CD14-positive monocyte (primary cell): ENCODE data around the gene PHLPP1. TPM values are rescaled to one million over a fixed set of nuclear protein-coding genes. Genes with fewer than 3 reads are reported as not detected.

Source experiments
- DNase-seq, 3 donors: peaks; one replicate each; pipeline ENCODE4 v3.0.0-alpha.2; 2011 to 2022
- H2AFZ ChIP-seq: 2 replicates; pipeline ENCODE4 v1.6.0; 2012; ENCODE audit warnings: mild to moderate bottlenecking, low read depth, low read length, inconsistent platforms; ENCODE audit not compliant: insufficient read depth, poor library complexity, severe bottlenecking
- H3K27ac ChIP-seq, 2 donors: 1 replicate in 1 of 2; 2 replicates in 1 of 2; pipeline ENCODE4 v1.5.1; 2012 to 2013; ENCODE audit warnings: low read length in 2 of 2, control low read depth in 1 of 2, inconsistent platforms in 1 of 2, low read depth in 1 of 2, mild to moderate bottlenecking in 1 of 2
- H3K27me3 ChIP-seq, 2 donors: one replicate each; pipeline versions ENCODE4 v1.6.0 to v1.6.1; 2011 to 2013; ENCODE audit warnings: low read length in 2 of 2; ENCODE audit not compliant: control insufficient read depth in 2 of 2, insufficient read depth in 2 of 2
- H3K36me3 ChIP-seq, 2 donors: replicated peaks in 1 of 2; 1 replicate in 1 of 2; 2 replicates in 1 of 2; pipeline versions ENCODE4 v1.5.1 to v1.6.1; 2012 to 2013; ENCODE audit warnings: low read length in 2 of 2, control low read depth in 1 of 2, inconsistent platforms in 1 of 2, mild to moderate bottlenecking in 1 of 2; ENCODE audit not compliant: insufficient read depth in 2 of 2, control insufficient read depth in 1 of 2
- H3K4me1 ChIP-seq, 2 donors: 1 replicate in 1 of 2; 2 replicates in 1 of 2; pipeline versions ENCODE4 v1.5.1 to v1.6.1; 2012 to 2013; ENCODE audit warnings: low read length in 2 of 2, control low read depth in 1 of 2, inconsistent platforms in 1 of 2, mild to moderate bottlenecking in 1 of 2, moderate library complexity in 1 of 2; ENCODE audit not compliant: insufficient read depth in 2 of 2, control insufficient read depth in 1 of 2
- H3K4me2 ChIP-seq: replicated peaks from 2 replicates; pipeline ENCODE3; 2012; ENCODE audit warnings: low read length, moderate library complexity, mild to moderate bottlenecking; ENCODE audit not compliant: poor library complexity, severe bottlenecking; ENCODE audit errors: extremely low read depth
- H3K4me3 ChIP-seq, 3 experiments: fragments of 200-600 bp in 1 of 3; sonication (generic) in 1 of 3; replicated peaks in 1 of 3; 1 replicate in 2 of 3; 2 replicates in 1 of 3; pipeline ENCODE4 v1.5.1; 2011 to 2013; ENCODE audit warnings: low read length in 3 of 3, mild to moderate bottlenecking in 3 of 3, control low read depth in 2 of 3, low read depth in 2 of 3, inconsistent platforms in 1 of 3, moderate library complexity in 1 of 3
- H3K79me2 ChIP-seq: 2 replicates; pipeline ENCODE4 v1.6.0; 2012; ENCODE audit warnings: mild to moderate bottlenecking, control low read depth, inconsistent platforms, low read length, moderate library complexity; ENCODE audit not compliant: insufficient read depth
- H3K9ac ChIP-seq: 2 replicates; pipeline ENCODE4 v1.6.0; 2017; ENCODE audit warnings: low read length, mild to moderate bottlenecking; ENCODE audit not compliant: insufficient read depth, poor library complexity, severe bottlenecking
- H3K9me3 ChIP-seq, 2 donors: replicated peaks in 1 of 2; 1 replicate in 1 of 2; 2 replicates in 1 of 2; pipeline versions ENCODE4 v1.5.1 to v1.6.1; 2012 to 2013; ENCODE audit warnings: low read length in 2 of 2, control low read depth in 1 of 2; ENCODE audit not compliant: control insufficient read depth in 1 of 2, insufficient read depth in 1 of 2
- H4K20me1 ChIP-seq: 2 replicates; pipeline ENCODE4 v1.6.0; 2012; ENCODE audit warnings: mild to moderate bottlenecking, low read length, control low read depth, moderate library complexity; ENCODE audit not compliant: insufficient read depth
- H3K27ac Mint-ChIP-seq, 7 donors: one replicate each; pipeline ENCODE4 v1.8.0; 2020; ENCODE audit warnings: mild to moderate bottlenecking in 7 of 7, mixed read lengths in 7 of 7, moderate library complexity in 6 of 7, inconsistent platforms in 2 of 7
- H3K27me3 Mint-ChIP-seq, 3 donors: one replicate each; pipeline ENCODE4 v1.8.0; 2021 to 2022; ENCODE audit warnings: low read depth in 3 of 3, mild to moderate bottlenecking in 3 of 3, mixed read lengths in 3 of 3, moderate library complexity in 3 of 3, inconsistent platforms in 1 of 3
- H3K36me3 Mint-ChIP-seq, 2 donors: one replicate each; pipeline ENCODE4 v1.8.0; 2020; ENCODE audit warnings: mixed read lengths in 2 of 2, inconsistent platforms in 1 of 2, mild to moderate bottlenecking in 1 of 2
- H3K4me1 Mint-ChIP-seq: one replicate; pipeline ENCODE4 v1.8.0; 2020; ENCODE audit warnings: mild to moderate bottlenecking, mixed read lengths
- H3K4me3 Mint-ChIP-seq, 2 donors: one replicate each; pipeline ENCODE4 v1.8.0; 2020; ENCODE audit warnings: mild to moderate bottlenecking in 2 of 2, mixed read lengths in 2 of 2, moderate library complexity in 1 of 2
- H3K9me3 Mint-ChIP-seq, 7 donors: one replicate each; pipeline ENCODE4 v1.8.0; 2020 to 2022; ENCODE audit warnings: mixed read lengths in 7 of 7, mild to moderate bottlenecking in 6 of 7, moderate library complexity in 6 of 7, inconsistent platforms in 2 of 7
- WGBS: methylation state at CpG from one replicate; pipeline ENCODE4 v1.1.5; 2013; ENCODE audit warnings: missing lambda C conversion rate; ENCODE audit not compliant: insufficient coverage; 5-methylcytosine and 5-hydroxymethylcytosine counted together
- intact Hi-C, 2 donors: fragments of 100-400 bp; cut with micrococcal nuclease; formaldehyde crosslinking; loops; one replicate each; pipeline versions ENCODE4 v1.15.0 to v1.15.1; 2023
- polyA plus RNA-seq, 3 donors: library from polyadenylated mRNA; depleted of rRNA in 1 of 3; unstranded in 2 of 3; stranded (reverse) in 1 of 3; fragments of 300-500 nt in 2 of 3; fragments of >200 nt in 1 of 3; fragmentation: Illumina TruSeq in 2 of 3; gene quantifications; 1 replicate in 2 of 3; 2 replicates in 1 of 3; pipeline ENCODE4 v1.2.3, GENCODE V29; 2012 to 2021
- TF ChIP-seq, protein P1 (sequence below): fragments of 200-600 bp; IDR thresholded peaks from one replicate; pipeline ENCODE4 v1.8.0; 2022; ENCODE audit warnings: antibody characterized with exemption, mild to moderate bottlenecking

The PHLPP1 gene
- polyA plus RNA-seq, 3 donors = 0.04 to 2.0 (median 0.55) TPM

DNA sequence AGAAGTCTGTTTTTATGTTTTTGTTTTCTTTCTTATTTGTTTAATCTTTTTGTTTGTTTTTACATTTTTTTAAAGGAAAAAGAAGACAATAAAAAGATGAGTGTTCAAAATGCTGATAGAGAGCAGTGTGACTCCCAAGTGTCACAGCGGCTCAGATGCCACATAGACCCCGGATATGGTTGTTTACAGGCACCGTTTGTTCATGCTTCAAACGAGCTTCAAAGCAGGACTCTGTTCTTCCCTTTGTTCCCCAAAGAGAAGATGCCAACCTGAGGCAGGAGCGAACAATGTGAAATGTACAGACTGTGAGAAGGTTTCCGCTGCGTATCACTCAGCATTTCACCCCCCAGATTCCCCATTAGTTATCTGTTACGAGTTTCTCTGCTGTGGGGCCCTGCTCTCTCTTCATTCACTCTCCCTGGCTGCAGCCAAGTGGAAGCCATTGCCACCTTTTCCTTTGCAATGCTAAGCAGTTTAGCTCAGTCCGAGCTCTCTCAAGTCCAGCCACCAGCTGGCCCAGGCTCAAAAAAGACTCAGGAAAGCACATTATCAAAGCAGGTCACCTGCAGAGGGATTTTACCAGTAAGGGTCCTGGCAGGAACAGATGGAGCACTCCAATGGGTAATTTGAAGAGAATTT, 36.4 kb upstream of the PHLPP1 start:
- H3K27me3 Mint-ChIP-seq = peaks cover 0 to 4% (median 1%) of the 10 kb centered on the region in 3 donors
- H3K4me2 ChIP-seq = no peak overlapping the region
- H3K27ac Mint-ChIP-seq = no peak overlapping the region
- no peaks in the 10 kb centered on the region for H4K20me1 ChIP-seq
- H3K9me3 Mint-ChIP-seq = peaks cover 0 to 13% (median 8%) of the 10 kb centered on the region in 7 donors
- H3K36me3 ChIP-seq = no peaks in the 10 kb centered on the region
- H3K9ac ChIP-seq = no peak overlapping the region
- no peak overlapping the region for H2AFZ ChIP-seq
- no peak for DNase-seq
- no peak overlapping the region for H3K4me3 ChIP-seq
- H3K27ac ChIP-seq = no peak overlapping the region
- TF ChIP-seq, protein P1, sequence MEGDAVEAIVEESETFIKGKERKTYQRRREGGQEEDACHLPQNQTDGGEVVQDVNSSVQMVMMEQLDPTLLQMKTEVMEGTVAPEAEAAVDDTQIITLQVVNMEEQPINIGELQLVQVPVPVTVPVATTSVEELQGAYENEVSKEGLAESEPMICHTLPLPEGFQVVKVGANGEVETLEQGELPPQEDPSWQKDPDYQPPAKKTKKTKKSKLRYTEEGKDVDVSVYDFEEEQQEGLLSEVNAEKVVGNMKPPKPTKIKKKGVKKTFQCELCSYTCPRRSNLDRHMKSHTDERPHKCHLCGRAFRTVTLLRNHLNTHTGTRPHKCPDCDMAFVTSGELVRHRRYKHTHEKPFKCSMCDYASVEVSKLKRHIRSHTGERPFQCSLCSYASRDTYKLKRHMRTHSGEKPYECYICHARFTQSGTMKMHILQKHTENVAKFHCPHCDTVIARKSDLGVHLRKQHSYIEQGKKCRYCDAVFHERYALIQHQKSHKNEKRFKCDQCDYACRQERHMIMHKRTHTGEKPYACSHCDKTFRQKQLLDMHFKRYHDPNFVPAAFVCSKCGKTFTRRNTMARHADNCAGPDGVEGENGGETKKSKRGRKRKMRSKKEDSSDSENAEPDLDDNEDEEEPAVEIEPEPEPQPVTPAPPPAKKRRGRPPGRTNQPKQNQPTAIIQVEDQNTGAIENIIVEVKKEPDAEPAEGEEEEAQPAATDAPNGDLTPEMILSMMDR = no peak
- H3K79me2 ChIP-seq = no peaks in the 10 kb centered on the region
- no peaks in the 10 kb centered on the region for H3K4me1 Mint-ChIP-seq
- H3K4me1 ChIP-seq = no peaks in the 10 kb centered on the region
- H3K27me3 ChIP-seq = no peaks in the 10 kb centered on the region
- no peaks in the 10 kb centered on the region for H3K9me3 ChIP-seq
- no peak overlapping the region for H3K4me3 Mint-ChIP-seq
- intact Hi-C loops = no loop called here
- H3K36me3 Mint-ChIP-seq = no peaks in the 10 kb centered on the region
- 100% methylated on average over 5 of the region's 9 CpGs for WGBS

DNA sequence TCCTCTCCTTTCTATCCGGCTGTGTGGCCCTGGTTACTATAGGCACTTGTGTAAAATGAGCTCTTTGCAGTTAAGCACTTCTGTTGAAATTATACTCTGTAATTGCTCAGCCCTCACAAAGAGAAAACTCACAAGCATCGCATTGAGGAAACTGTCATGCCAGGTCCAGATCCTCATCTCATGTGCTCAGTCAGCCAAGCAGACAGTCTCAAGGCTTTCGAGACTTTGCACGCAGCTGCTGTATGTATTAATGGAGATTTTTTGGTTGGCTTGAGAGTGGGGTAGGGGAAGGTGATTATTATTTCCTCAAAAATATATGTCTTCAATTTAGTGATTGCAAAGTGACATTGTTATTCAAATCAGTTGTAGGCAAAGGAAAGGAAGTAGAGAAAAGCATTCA, 33.0 kb upstream of the PHLPP1 start:
- Histone ChIP-seq H3K4me2 (no peak overlapping the region), H2AFZ (no peak overlapping the region), H3K4me1 (no peaks in the 10 kb centered on the region), H3K9me3 (peaks cover 5 to 11% of the 10 kb centered on the region in 2 donors), H3K9ac (no peak overlapping the region), H4K20me1 (no peaks in the 10 kb centered on the region), H3K36me3 (no peaks in the 10 kb centered on the region), H3K79me2 (no peaks in the 10 kb centered on the region), H3K4me3 (no peak overlapping the region), H3K27me3 (no peaks in the 10 kb centered on the region), H3K27ac (no peak overlapping the region)
- no CpG with 5 or more reads among the region's 4 CpGs for WGBS
- DNase-seq = no peak
- H3K4me1 Mint-ChIP-seq = no peaks in the 10 kb centered on the region
- no peaks in the 10 kb centered on the region for H3K36me3 Mint-ChIP-seq
- peaks cover 4 to 29% (median 16%) of the 10 kb centered on the region in 7 donors for H3K9me3 Mint-ChIP-seq
- TF ChIP-seq, protein P1 = no peak
- H3K27me3 Mint-ChIP-seq = peaks cover 2 to 3% (median 2%) of the 10 kb centered on the region in 3 donors
- intact Hi-C loops = no loop called here
- no peak overlapping the region for H3K4me3 Mint-ChIP-seq
- H3K27ac Mint-ChIP-seq = no peak overlapping the region
